ENCODE results near the gene PKD1. TPM values are rescaled to one million over a fixed set of nuclear protein-coding genes. Genes with fewer than 3 reads are reported as not detected.
A peak's percentile ranks its signal among the peaks of the same experiment; 100 is the strongest.

Gene PKD1
- total and polyA plus RNA-seq, 2 of the 13 experiments (the other 11 are each of a cell fraction or from before 2014, with no cell fraction given) = 22.1 to 23.0 TPM

DNA sequence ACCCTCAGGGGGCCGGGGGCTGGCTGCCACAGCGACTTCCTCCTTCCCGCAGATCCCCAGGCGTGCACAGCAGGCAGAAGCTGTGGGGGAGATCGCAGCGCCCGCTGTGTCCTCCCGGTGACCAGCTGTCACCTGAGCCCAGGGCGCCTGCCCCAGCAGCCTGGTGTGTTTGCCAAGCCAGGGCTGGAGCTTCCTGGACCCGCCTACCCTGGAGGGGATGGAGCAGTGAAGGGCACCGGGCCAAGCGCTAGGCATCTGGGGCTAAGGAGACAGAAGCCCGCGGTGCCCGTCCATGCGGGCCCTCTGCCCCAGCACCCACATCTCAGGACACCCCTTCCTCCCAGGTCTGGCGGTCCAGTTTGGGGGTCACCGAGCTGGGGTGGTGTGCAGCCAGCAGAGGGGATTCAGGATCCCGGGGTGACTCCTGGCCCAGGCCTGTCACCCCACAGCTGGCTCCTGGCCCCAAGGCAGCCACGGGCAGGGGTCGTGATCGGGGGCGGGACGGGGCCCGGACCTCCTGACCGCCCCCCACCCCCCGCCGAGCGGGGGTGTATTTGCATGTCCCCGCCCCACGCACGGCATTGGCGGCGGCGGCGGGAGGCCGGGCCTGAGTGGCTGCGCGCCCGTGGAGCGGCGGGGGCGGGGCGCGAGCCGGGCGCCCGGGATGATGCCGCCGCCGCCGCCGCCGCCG, 12.4 kb upstream of the PKD1 start, which contains the start of gene RAB26 (continued):
- TF ChIP-seq, protein P1, sequence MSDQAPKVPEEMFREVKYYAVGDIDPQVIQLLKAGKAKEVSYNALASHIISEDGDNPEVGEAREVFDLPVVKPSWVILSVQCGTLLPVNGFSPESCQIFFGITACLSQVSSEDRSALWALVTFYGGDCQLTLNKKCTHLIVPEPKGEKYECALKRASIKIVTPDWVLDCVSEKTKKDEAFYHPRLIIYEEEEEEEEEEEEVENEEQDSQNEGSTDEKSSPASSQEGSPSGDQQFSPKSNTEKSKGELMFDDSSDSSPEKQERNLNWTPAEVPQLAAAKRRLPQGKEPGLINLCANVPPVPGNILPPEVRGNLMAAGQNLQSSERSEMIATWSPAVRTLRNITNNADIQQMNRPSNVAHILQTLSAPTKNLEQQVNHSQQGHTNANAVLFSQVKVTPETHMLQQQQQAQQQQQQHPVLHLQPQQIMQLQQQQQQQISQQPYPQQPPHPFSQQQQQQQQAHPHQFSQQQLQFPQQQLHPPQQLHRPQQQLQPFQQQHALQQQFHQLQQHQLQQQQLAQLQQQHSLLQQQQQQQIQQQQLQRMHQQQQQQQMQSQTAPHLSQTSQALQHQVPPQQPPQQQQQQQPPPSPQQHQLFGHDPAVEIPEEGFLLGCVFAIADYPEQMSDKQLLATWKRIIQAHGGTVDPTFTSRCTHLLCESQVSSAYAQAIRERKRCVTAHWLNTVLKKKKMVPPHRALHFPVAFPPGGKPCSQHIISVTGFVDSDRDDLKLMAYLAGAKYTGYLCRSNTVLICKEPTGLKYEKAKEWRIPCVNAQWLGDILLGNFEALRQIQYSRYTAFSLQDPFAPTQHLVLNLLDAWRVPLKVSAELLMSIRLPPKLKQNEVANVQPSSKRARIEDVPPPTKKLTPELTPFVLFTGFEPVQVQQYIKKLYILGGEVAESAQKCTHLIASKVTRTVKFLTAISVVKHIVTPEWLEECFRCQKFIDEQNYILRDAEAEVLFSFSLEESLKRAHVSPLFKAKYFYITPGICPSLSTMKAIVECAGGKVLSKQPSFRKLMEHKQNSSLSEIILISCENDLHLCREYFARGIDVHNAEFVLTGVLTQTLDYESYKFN (CRISPR knock-in tag; conservative IDR thresholded peaks at IDR 0.05) = peak; percentile 24; the same call in 1 of the 2 replicates
- TF ChIP-seq ZBTB20 (CRISPR knock-in tag; IDR thresholded peaks at IDR 0.05; ENCODE audit: borderline replicate concordance, low read depth) (no peak), MAZ (IDR thresholded peaks at IDR 0.05; ENCODE audit: borderline replicate concordance, low read depth, low read length) (0 out of 2 replicates have a peak, but pooled peaks have one; percentile 12), MAZ (CRISPR knock-in tag; IDR thresholded peaks at IDR 0.05; ENCODE audit: low read depth) (peak; percentile 54; the same call in 1 of the 2 replicates), GABPB1 (CRISPR knock-in tag; IDR thresholded peaks at IDR 0.05) (peak; percentile 67), ZNF747 (CRISPR knock-in tag; IDR thresholded peaks at IDR 0.05; ENCODE audit: borderline replicate concordance) (no peak), ZNF121 (CRISPR knock-in tag; IDR thresholded peaks at IDR 0.05) (no peak)
- TF ChIP-seq, protein P2, sequence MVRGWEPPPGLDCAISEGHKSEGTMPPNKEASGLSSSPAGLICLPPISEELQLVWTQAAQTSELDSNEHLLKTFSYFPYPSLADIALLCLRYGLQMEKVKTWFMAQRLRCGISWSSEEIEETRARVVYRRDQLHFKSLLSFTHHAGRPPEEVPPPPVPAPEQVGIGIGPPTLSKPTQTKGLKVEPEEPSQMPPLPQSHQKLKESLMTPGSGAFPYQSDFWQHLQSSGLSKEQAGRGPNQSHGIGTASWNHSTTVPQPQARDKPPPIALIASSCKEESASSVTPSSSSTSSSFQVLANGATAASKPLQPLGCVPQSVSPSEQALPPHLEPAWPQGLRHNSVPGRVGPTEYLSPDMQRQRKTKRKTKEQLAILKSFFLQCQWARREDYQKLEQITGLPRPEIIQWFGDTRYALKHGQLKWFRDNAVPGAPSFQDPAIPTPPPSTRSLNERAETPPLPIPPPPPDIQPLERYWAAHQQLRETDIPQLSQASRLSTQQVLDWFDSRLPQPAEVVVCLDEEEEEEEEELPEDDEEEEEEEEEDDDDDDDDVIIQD (CRISPR knock-in tag; IDR thresholded peaks at IDR 0.05; ENCODE audit: low read depth) = no peak
- TF ChIP-seq, protein P3, sequence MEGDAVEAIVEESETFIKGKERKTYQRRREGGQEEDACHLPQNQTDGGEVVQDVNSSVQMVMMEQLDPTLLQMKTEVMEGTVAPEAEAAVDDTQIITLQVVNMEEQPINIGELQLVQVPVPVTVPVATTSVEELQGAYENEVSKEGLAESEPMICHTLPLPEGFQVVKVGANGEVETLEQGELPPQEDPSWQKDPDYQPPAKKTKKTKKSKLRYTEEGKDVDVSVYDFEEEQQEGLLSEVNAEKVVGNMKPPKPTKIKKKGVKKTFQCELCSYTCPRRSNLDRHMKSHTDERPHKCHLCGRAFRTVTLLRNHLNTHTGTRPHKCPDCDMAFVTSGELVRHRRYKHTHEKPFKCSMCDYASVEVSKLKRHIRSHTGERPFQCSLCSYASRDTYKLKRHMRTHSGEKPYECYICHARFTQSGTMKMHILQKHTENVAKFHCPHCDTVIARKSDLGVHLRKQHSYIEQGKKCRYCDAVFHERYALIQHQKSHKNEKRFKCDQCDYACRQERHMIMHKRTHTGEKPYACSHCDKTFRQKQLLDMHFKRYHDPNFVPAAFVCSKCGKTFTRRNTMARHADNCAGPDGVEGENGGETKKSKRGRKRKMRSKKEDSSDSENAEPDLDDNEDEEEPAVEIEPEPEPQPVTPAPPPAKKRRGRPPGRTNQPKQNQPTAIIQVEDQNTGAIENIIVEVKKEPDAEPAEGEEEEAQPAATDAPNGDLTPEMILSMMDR (CRISPR knock-in tag; IDR thresholded peaks at IDR 0.05) = peak; percentile 31
- TF ChIP-seq, protein P4, sequence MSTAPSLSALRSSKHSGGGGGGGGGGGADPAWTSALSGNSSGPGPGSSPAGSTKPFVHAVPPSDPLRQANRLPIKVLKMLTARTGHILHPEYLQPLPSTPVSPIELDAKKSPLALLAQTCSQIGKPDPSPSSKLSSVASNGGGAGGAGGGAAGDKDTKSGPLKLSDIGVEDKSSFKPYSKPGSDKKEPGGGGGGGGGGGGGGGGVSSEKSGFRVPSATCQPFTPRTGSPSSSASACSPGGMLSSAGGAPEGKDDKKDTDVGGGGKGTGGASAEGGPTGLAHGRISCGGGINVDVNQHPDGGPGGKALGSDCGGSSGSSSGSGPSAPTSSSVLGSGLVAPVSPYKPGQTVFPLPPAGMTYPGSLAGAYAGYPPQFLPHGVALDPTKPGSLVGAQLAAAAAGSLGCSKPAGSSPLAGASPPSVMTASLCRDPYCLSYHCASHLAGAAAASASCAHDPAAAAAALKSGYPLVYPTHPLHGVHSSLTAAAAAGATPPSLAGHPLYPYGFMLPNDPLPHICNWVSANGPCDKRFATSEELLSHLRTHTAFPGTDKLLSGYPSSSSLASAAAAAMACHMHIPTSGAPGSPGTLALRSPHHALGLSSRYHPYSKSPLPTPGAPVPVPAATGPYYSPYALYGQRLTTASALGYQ (CRISPR knock-in tag; IDR thresholded peaks at IDR 0.05) = 0 out of 2 replicates have a peak, but pooled peaks have one; percentile 21
- TF ChIP-seq, protein P5, sequence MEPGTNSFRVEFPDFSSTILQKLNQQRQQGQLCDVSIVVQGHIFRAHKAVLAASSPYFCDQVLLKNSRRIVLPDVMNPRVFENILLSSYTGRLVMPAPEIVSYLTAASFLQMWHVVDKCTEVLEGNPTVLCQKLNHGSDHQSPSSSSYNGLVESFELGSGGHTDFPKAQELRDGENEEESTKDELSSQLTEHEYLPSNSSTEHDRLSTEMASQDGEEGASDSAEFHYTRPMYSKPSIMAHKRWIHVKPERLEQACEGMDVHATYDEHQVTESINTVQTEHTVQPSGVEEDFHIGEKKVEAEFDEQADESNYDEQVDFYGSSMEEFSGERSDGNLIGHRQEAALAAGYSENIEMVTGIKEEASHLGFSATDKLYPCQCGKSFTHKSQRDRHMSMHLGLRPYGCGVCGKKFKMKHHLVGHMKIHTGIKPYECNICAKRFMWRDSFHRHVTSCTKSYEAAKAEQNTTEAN (CRISPR knock-in tag; conservative IDR thresholded peaks at IDR 0.05) = peak; percentile 57; the same call in 1 of the 2 replicates
